GM13976 (cell line): ENCODE data around the gene ENAH.
"Not testable (repeated sequence)": the region's sequence is repeated elsewhere in the genome, so short reads cannot be mapped to it uniquely, and the experiment has no call there.

Experiments used
- DNase-seq: peaks from one replicate; pipeline ENCODE4 v3.0.0; 2012; ENCODE audit warnings: low spot score
- CTCF ChIP-seq: IDR thresholded peaks from 2 replicates; pipeline ENCODE4 v1.5.1; 2012; ENCODE audit warnings: borderline replicate concordance, mild to moderate bottlenecking; ENCODE audit not compliant: insufficient read depth; ENCODE audit errors: extremely low read depth, missing control alignments, control extremely low read depth
- in situ Hi-C: fragments of 300-500 bp; cut with MboI; formaldehyde crosslinking; loops from one replicate; pipeline ENCODE4 v1.12.0; 2022; ENCODE audit warnings: low sequenced_read_pairs, mixed read lengths, inconsistent platforms; ENCODE audit not compliant: unreplicated experiment

ENAH gene

GRCh38 chr1:225626698-225627097 lies 26.2 kb downstream of the ENAH start:
- no peak for DNase-seq
- in situ Hi-C loops: no loop called here
- TF ChIP-seq CTCF: no peak

- DNase-seq: no peak
- TF ChIP-seq CTCF: no peak
- in situ Hi-C loops: no loop called here
These were observed 35.0 kb downstream of the ENAH start for GRCh38 chr1:225617956-225618355.

- no peak for TF ChIP-seq CTCF
These were observed 35.4 kb downstream of the ENAH start for GRCh38 chr1:225617479-225617878.

GRCh38 chr1:225615403-225615790 lies 37.5 kb downstream of the ENAH start:
- in situ Hi-C loops, DNase-seq: not testable (repeated sequence)

More at GRCh38 chr1:225617479-225617878, 35.4 kb downstream of the ENAH start:
- in situ Hi-C loops: no loop called here
- no peak for DNase-seq

GRCh38 chr1:225613006-225613405 lies 39.9 kb downstream of the ENAH start:
- no peak for TF ChIP-seq CTCF
- no peak for DNase-seq
- in situ Hi-C loops: no loop called here

- in situ Hi-C loops: no loop called here
- TF ChIP-seq CTCF: no peak
- DNase-seq: no peak
These were observed 40.6 kb downstream of the ENAH start for GRCh38 chr1:225612287-225612686.

GRCh38 chr1:225611537-225612223 lies 41.2 kb downstream of the ENAH start:
- TF ChIP-seq CTCF: no peak
- in situ Hi-C loops: no loop called here
- DNase-seq: no peak
